ENCODE measurements around the gene CLC. TPM values are rescaled to one million over a fixed set of nuclear protein-coding genes. Genes with fewer than 3 reads are reported as not detected.
"Not testable (repeated sequence)": the region's sequence is repeated elsewhere in the genome, so short reads cannot be mapped to it uniquely, and the experiment has no call there.

The CLC gene
- total RNA-seq, 1 donor from 2014 or later: not detected

- TF ChIP-seq CTCF (IDR thresholded peaks at IDR 0.05): no peak
- H3K36me3 Mint-ChIP-seq (ENCODE audit: low read depth): no peaks in the 10 kb centered on the region
Observed at GRCh38 chr19:39695759-39696158, 42.1 kb downstream of the CLC start.

GRCh38 chr19:39692822-39693221, 45.0 kb downstream of the CLC start:
- peaks cover 15% of the 10 kb centered on the region for H3K27me3 Mint-ChIP-seq (ENCODE audit: low read depth)
- no peak for DNase-seq (ENCODE audit: low spot score)
- H3K9me3 Mint-ChIP-seq (ENCODE audit: low read depth): peaks cover 18% of the 10 kb centered on the region
- H3K4me1 Mint-ChIP-seq (ENCODE audit: low read depth): no peaks in the 10 kb centered on the region
- no peak for TF ChIP-seq CTCF (IDR thresholded peaks at IDR 0.05)
- no peak overlapping the region for H3K4me3 Mint-ChIP-seq (ENCODE audit: unreplicated experiment)
- H3K36me3 Mint-ChIP-seq (ENCODE audit: low read depth): no peaks in the 10 kb centered on the region
- no peak overlapping the region for H3K27ac Mint-ChIP-seq (ENCODE audit: unreplicated experiment)

More at GRCh38 chr19:39695759-39696158, 42.1 kb downstream of the CLC start:
- peaks cover 17% of the 10 kb centered on the region for H3K27me3 Mint-ChIP-seq (ENCODE audit: low read depth)
- H3K9me3 Mint-ChIP-seq (ENCODE audit: low read depth): no peaks in the 10 kb centered on the region
- H3K4me3 Mint-ChIP-seq (ENCODE audit: unreplicated experiment): no peak overlapping the region
- no peaks in the 10 kb centered on the region for H3K4me1 Mint-ChIP-seq (ENCODE audit: low read depth)
- no peak overlapping the region for H3K27ac Mint-ChIP-seq (ENCODE audit: unreplicated experiment)
- no peak for DNase-seq (ENCODE audit: low spot score)

- Mint-ChIP-seq H3K9me3 (ENCODE audit: low read depth) (peaks cover 18% of the 10 kb centered on the region), H3K4me1 (ENCODE audit: low read depth) (no peaks in the 10 kb centered on the region), H3K27me3 (ENCODE audit: low read depth) (peaks cover 15% of the 10 kb centered on the region), H3K27ac (ENCODE audit: unreplicated experiment) (no peak overlapping the region), H3K4me3 (ENCODE audit: unreplicated experiment) (no peak overlapping the region), H3K36me3 (ENCODE audit: low read depth) (no peaks in the 10 kb centered on the region)
- DNase-seq (ENCODE audit: low spot score): no peak
- no peak for TF ChIP-seq CTCF (IDR thresholded peaks at IDR 0.05)
Observed at GRCh38 chr19:39692166-39692565, 45.7 kb downstream of the CLC start.

- DNase-seq (ENCODE audit: low spot score); H3K4me1 Mint-ChIP-seq (ENCODE audit: low read depth); H3K27ac Mint-ChIP-seq (ENCODE audit: unreplicated experiment); H3K27me3 Mint-ChIP-seq (ENCODE audit: low read depth); H3K4me3 Mint-ChIP-seq (ENCODE audit: unreplicated experiment); H3K36me3 Mint-ChIP-seq (ENCODE audit: low read depth): not testable (repeated sequence)
- H3K9me3 Mint-ChIP-seq (ENCODE audit: low read depth): peaks cover 18% of the 10 kb centered on the region
Observed at GRCh38 chr19:39688637-39689036, 49.2 kb downstream of the CLC start.

- Mint-ChIP-seq H3K27ac (ENCODE audit: unreplicated experiment) (no peak overlapping the region), H3K36me3 (ENCODE audit: low read depth) (no peaks in the 10 kb centered on the region), H3K27me3 (ENCODE audit: low read depth) (peaks cover 4% of the 10 kb centered on the region), H3K9me3 (ENCODE audit: low read depth) (peaks cover 18% of the 10 kb centered on the region), H3K4me1 (ENCODE audit: low read depth) (no peaks in the 10 kb centered on the region), H3K4me3 (ENCODE audit: unreplicated experiment) (no peak overlapping the region)
- DNase-seq (ENCODE audit: low spot score): no peak
- TF ChIP-seq CTCF (IDR thresholded peaks at IDR 0.05): no peak
Observed at GRCh38 chr19:39686739-39687138, 51.1 kb downstream of the CLC start.

- Mint-ChIP-seq H3K27ac (ENCODE audit: unreplicated experiment) (no peak overlapping the region), H3K4me3 (ENCODE audit: unreplicated experiment) (no peak overlapping the region), H3K27me3 (ENCODE audit: low read depth) (peaks cover 7% of the 10 kb centered on the region), H3K9me3 (ENCODE audit: low read depth) (peaks cover 10% of the 10 kb centered on the region), H3K36me3 (ENCODE audit: low read depth) (no peaks in the 10 kb centered on the region), H3K4me1 (ENCODE audit: low read depth) (no peaks in the 10 kb centered on the region)
- DNase-seq (ENCODE audit: low spot score): no peak
- TF ChIP-seq CTCF (IDR thresholded peaks at IDR 0.05): no peak
Observed at GRCh38 chr19:39684267-39684666, 53.6 kb downstream of the CLC start.

All from chondrocyte (in vitro differentiated cells).